DMS114 treated with DMSO at 0.1 percent for 48 hours (cell line): ENCODE measurements around the gene CACNB1.
"Not testable (repeated sequence)": the region's sequence is repeated elsewhere in the genome, so short reads cannot be mapped to it uniquely, and the experiment has no call there.

Experiments
- DNase-seq: peaks from one replicate; lab custom pipeline; 2025; ENCODE audit not compliant: unreplicated experiment; lab: John Stamatoyannopoulos, UW

Gene CACNB1

GRCh38 chr17:39177256-39177655 is 20.2 kb downstream of the CACNB1 start:
- DNase-seq = no peak

GRCh38 chr17:39175695-39176093 is 21.8 kb downstream of the CACNB1 start:
- DNase-seq = no peak

DNA sequence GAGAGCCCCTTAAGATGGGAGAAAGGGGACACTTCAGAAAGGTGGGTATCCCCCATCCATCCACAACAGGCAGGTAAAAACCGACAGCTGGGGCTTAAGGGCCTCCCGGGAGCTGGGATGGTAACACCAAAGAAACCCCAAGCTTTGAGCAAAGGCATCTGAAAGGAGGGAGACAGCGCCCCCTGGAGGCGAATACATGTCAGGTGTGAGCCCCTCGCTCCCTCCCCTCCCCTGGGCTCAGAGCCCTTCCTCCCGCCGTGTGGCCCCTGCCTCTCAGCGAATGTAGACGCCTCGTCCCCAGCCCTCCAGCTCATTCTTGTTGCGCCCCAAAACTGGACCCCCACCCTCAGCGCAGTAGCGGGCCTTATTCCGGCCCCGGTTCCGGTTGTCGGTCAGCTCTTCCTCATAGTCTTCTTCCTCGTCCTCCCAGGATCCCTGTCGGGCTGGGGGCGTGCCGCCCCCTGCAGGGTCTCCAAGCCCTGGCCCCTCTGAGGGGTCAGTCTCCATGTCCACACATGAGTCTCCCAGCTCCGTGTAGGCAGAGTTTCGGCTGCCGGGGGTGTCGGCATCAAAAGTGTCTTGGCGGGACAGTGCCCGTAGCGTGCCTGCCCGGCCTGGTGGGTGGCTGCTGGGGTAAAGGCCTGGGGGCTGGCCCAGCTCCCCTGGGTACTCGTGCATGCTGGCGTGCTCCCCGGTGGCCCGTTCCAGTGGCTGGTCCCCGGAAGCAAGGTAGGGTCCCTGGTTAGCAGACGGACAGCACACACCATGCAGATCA is 22.4 kb downstream of the CACNB1 start:
- peak; percentile 51 for DNase-seq

DNA sequence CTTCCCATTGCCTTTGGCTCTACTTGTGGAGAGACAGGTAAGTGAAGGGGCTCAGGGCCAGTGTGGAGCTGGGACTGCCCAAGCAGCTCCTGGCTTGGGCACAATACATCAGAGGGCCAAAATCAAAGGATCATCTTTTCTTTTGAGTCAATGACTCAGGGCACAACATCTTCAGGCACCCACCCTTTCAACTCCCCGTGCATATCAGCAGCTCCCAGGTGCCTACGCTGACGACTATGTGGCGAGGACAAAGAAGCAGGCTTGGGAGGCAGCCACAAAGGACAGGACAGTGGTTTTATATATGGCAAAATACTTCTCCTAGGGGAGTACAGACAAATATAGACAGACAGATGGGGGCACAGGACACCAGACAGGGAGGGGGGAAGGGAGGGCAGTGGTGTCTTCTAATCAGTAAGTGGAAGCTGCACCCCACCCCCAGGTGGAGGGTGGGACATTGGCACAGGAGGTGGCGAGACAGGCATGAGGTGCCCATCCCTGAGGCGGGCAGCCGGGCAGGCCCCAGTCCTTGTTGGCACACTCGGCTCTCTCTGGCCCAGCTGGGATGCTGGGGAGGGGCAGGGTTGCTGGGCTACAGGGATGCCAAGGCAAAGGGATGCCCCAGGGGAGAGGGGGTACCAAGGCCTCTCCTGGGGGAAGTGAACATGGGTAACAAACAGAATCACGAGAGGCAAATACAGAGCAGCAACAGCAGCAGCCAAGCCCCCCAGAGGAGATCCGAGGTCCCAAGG is 23.8 kb downstream of the CACNB1 start:
- no peak for DNase-seq

- DNase-seq = no peak
Measured at GRCh38 chr17:39173080-39173479, 24.4 kb downstream of the CACNB1 start.

DNA sequence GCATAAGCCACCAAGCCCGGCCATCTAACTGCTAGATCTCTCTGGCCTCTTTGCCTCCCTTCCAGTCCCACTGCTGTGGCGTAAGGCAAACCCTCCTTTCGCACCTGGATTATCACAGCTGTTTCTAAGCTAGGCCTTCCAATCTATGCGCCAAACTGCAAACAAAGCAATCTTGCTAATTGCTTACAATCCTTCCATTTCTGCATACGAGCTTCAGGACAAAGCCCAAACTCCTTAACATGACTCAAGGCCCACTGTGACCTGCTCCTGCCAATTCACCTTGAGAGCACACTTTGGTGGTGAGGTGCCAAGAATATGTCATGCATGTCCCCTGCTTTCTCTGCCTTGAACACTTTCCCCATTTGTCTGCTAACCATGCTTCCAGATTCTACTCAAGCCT is 25.5 kb downstream of the CACNB1 start:
- no peak for DNase-seq

- DNase-seq = no peak
Measured at GRCh38 chr17:39170558-39170957, 26.9 kb downstream of the CACNB1 start.

- DNase-seq = no peak
Measured at GRCh38 chr17:39170109-39170508, 27.4 kb downstream of the CACNB1 start.

DNA sequence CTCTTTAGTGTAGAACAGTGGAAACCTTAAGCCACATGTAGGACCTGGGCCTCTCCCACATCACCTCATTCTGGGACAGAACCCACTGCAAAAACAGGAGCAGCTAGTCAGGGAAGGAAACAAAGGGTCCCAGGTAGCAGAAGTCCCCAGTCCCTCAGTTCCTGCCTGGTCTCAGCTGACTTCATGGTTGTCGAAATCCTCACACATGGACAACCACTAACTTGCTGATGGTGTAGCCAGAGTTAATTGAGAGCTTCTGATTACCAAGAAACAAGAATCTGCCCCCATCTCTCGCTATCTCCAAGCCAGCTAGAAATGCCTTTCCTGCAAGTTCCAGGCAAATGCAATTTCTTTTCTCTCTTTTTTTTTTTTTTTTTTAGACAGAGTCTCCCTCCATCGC is 28.0 kb downstream of the CACNB1 start:
- no peak for DNase-seq

DNA sequence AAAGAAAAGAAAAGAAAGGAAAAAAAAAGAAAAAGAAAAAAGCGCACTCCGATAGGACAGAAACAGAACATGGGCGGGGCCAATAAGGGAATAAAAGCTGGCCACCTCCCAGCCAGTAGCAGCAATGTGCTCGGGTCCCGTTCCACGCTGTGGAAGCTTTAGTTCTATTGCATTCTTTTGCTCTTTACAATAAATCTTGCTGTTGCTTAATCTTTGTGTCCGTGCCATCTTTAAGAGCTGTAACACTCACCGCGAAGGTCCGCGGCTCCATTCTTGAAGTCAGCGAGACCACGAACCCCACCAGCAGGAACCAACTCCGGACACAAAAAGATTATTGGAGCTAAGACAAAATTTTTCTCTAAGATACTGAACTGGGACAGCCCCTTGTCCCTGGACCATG is 28.4 kb downstream of the CACNB1 start:
- no peak for DNase-seq

GRCh38 chr17:39168503-39168902 is 29.0 kb downstream of the CACNB1 start:
- DNase-seq = not testable (repeated sequence)

- DNase-seq = no peak
Measured at GRCh38 chr17:39167476-39167875, 30.0 kb downstream of the CACNB1 start.

DNA sequence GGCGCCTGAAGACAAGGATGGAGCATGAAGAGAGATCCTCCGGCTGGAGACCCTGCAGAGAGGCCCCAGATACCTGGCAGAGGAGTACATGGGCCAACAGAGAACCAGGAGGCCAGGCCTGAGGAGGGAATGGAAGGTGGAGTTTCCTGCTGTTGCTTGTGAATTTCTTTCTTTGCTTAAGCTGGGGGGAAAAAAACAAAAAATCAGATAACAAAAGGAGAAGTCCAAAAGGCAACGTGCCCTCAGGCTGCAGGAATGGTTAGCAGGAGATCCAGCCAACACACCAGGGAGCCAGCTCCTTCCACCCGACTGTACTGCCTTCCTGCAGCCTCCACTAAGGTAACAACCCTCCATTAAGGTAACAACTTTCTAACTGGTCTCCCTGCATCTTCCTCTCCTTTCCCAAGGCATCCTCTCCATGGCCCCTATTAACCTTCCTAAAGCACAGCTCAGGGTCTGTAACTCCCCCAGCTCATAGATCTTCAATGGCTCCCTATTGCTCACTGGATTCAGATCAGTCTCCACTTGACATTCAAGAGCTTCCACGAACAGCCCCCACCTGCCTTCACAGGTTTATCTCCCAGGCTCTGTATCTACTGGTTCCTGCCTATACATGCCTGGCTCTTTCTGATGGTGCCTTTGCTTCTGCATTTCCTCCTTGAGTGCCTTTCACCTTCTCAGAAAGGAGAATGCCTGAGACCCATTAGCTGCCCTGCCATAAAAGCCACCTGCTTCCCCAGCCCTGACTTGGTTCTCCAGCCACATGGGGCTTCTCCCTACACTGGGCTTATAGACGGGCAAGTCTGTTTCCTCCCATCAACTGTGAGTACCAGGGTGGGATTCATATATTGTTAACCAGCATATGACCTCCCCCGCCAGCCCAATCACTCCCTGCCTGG is 30.8 kb downstream of the CACNB1 start:
- DNase-seq = no peak

DNA sequence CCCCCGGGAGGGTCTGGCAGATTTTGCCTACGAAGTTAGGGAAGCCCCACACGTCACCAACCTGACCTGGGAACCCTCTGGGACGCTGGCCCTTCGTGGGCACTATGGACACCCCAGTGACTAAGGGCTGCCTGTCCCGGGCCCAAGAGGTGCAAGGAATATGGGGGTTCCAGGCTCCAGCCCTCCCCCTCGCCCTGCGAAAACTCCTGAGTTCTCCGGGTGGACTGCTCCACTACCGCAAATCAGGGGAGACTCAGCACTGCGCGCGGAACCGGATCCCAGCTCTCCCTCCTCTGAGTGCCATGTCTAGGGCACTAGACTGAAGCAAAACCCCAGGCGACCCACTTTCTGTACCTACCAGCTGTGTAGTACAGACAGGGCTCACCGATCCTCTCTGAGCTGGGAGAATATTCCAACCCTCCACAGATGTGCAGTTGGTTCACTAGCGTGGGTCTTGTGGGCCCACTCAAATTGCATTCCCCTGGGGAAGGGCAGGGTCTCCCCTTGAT is 31.6 kb downstream of the CACNB1 start, which contains the start of gene ARL5C:
ARL5C (minus strand) TSS at position 321 of the 509 bp plus-strand sequence. CDS start 401 bp downstream, outside the sequence.
- no peak for DNase-seq

GRCh38 chr17:39165178-39165840 is 32.2 kb downstream of the CACNB1 start:
- DNase-seq = no peak

- peak; percentile 86 for DNase-seq
Measured at GRCh38 chr17:39164675-39165143, 32.8 kb downstream of the CACNB1 start.

DNA sequence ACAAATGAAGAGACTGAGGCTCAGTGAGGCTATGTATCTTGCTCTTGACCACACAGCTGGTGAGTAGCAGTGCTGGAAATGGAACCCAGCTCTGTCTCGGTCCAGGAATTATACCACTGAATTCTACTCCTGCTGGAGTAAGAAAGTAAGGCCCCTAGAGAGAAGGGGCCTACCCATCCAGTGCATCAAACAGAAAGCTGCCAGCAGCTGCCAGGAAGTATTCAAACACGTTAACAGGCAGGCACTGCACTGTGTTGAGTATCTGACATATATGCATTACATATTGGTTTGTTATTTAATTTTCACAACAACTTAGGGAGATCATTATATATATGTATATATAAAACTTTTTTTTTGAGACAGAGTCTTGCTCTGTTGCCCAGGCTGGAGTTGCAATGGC is 35.5 kb downstream of the CACNB1 start:
- no peak for DNase-seq

GRCh38 chr17:39158623-39159022 is 38.8 kb downstream of the CACNB1 start:
- DNase-seq = no peak

DNA sequence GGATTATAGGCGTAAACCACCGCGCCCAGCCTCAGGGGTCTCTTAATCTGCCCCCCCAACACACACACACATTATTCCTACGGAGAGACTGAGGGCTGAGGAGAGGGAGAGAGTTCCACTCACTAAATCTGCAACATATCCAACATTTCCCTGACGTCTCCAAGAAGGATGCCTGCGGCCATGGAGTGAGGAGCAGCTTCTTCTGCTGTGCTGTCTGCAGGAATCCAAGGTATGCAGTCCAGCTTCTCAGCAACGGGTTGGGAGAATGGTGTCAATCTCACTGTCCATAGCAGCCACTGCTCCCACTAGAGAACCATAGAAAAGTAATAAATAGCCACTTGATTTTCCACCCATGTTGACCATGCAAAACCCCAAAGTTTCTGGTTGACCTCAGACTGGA is 41.0 kb downstream of the CACNB1 start:
- no peak for DNase-seq

DNA sequence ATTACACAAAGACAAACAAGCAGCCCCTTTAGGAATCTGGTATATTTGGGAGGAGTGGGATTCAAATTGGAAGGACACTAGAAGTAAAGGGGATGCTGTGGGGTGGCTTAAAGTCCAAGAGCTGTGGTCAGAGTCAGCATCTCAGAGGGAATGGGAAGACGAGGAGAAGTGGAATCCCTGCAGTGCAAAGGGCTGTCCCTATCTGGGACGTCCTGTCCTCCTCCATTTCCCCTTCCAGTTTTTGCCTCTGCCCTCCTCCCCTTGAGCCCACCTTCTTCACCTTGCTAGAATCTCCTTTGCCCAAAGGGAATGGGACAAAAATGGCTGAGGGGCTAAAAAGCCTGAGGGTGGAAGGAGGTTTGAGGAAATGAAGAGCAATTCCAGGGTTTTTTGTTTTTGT is 41.8 kb downstream of the CACNB1 start:
- no peak for DNase-seq
